Thyroid gland (tissue), 4 donors: ENCODE data around the gene WNT7B.

ENCODE experiments used
- CTCF ChIP-seq, 6 experiments: fragments of 200-600 bp in 3 of 6; fragments of 450-650 bp in 3 of 6; sonication (generic) in 3 of 6; IDR thresholded peaks; one replicate each; pipeline ENCODE4 v1.5.1; 2016 to 2019; ENCODE audit warnings: antibody characterized with exemption in 6 of 6, mild to moderate bottlenecking in 2 of 6, inconsistent platforms in 1 of 6, moderate library complexity in 1 of 6
- POLR2A ChIP-seq, 2 donors: fragments of 450-650 bp; IDR thresholded peaks; one replicate each; pipeline ENCODE4 v1.6.1; 2017; ENCODE audit warnings: antibody characterized with exemption in 2 of 2, mild to moderate bottlenecking in 2 of 2, moderate library complexity in 1 of 2

GRCh38 chr22:46022881-46023512, 46.0 kb upstream of the WNT7B start:
- TF ChIP-seq CTCF (IDR thresholded peaks at IDR 0.05) (no peak), POLR2A (IDR thresholded peaks at IDR 0.05) (no peak)
